ENCODE data around the gene MUCL3. TPM values are rescaled to one million over a fixed set of nuclear protein-coding genes. Genes with fewer than 3 reads are reported as not detected.

Gene MUCL3
- total RNA-seq, 1 experiment from 2014 or later: 0.15 TPM

- ATAC-seq (no peak), DNase-seq (ENCODE audit: low spot score) (no peak)
- CTCF ChIA-PET: interaction anchor here (0.6 to 1.8 kb wide), 4 partner anchors 9 to 866 kb away, joined by 3 to 9 read pairs (median 5); no protein-coding TSS in a partner anchor
- POLR2A ChIA-PET: no interaction called here
- Mint-ChIP-seq H3K36me3 (peaks cover 10% of the 10 kb centered on the region), H3K4me1 (peaks cover 12% of the 10 kb centered on the region), H3K27me3 (ENCODE audit: low read depth) (no peaks in the 10 kb centered on the region; the same call in 1 of the 2 replicates), H3K9me3 (peaks cover 18% of the 10 kb centered on the region), H3K4me3 (no peak overlapping the region), H3K27ac (no peak overlapping the region)
- TF ChIP-seq MXD4 (CRISPR knock-in tag; IDR thresholded peaks at IDR 0.05; ENCODE audit: borderline replicate concordance) (no peak), NFYB (CRISPR knock-in tag; conservative IDR thresholded peaks at IDR 0.05; ENCODE audit: low read depth) (no peak), GTF2I (CRISPR knock-in tag; conservative IDR thresholded peaks at IDR 0.05) (no peak), JUN (CRISPR knock-in tag; IDR thresholded peaks at IDR 0.05) (no peak), CREB1 (CRISPR knock-in tag; IDR thresholded peaks at IDR 0.05) (no peak), ZNF423 (CRISPR knock-in tag; IDR thresholded peaks at IDR 0.05) (no peak), E2F4 (CRISPR knock-in tag; IDR thresholded peaks at IDR 0.05; ENCODE audit: borderline replicate concordance, low read depth) (no peak), GRHL2 (CRISPR knock-in tag; IDR thresholded peaks at IDR 0.05; ENCODE audit: insufficient replicate concordance, severe bottlenecking) (no peak), ARID4B (CRISPR knock-in tag; IDR thresholded peaks at IDR 0.05; ENCODE audit: borderline replicate concordance) (no peak), ZBTB43 (CRISPR knock-in tag; IDR thresholded peaks at IDR 0.05) (no peak), TEAD4 (CRISPR knock-in tag; IDR thresholded peaks at IDR 0.05) (no peak), OVOL2 (CRISPR knock-in tag; IDR thresholded peaks at IDR 0.05; ENCODE audit: borderline replicate concordance) (no peak)
- TF ChIP-seq, protein P1, sequence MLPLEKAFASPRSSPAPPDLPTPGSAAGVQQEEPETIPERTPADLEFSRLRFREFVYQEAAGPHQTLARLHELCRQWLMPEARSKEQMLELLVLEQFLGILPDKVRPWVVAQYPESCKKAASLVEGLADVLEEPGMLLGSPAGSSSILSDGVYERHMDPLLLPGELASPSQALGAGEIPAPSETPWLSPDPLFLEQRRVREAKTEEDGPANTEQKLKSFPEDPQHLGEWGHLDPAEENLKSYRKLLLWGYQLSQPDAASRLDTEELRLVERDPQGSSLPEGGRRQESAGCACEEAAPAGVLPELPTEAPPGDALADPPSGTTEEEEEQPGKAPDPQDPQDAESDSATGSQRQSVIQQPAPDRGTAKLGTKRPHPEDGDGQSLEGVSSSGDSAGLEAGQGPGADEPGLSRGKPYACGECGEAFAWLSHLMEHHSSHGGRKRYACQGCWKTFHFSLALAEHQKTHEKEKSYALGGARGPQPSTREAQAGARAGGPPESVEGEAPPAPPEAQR (CRISPR knock-in tag; IDR thresholded peaks at IDR 0.05): no peak
- TF ChIP-seq, protein P2, sequence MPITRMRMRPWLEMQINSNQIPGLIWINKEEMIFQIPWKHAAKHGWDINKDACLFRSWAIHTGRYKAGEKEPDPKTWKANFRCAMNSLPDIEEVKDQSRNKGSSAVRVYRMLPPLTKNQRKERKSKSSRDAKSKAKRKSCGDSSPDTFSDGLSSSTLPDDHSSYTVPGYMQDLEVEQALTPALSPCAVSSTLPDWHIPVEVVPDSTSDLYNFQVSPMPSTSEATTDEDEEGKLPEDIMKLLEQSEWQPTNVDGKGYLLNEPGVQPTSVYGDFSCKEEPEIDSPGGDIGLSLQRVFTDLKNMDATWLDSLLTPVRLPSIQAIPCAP (CRISPR knock-in tag; IDR thresholded peaks at IDR 0.05): no peak
Measured at GRCh38 chr6:30990422-30991086, 49.8 kb downstream of the MUCL3 start.

DNA sequence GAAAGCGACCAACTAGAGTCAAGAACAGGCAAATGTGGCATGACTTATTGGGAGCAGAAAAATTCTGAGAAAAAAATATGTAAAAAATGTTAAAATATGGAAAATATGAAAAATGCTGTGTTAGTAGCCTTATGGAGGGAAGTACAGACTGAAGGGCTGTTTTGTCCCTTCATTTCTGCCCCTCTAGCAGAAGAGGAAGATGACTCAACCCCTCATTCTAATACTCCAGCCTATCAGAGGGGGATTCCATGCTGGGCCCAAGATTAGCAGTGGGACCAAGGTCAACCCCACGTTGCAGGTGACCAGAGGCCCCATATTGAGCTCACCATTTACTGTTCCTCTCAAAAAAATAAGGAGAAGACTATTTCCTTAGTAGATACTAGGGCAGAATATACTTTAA lies 51.1 kb downstream of the MUCL3 start:
- ChIA-PET POLR2A (interaction anchor here (0.6 kb wide), 2 partner anchors 69 to 1979 kb away, joined by 3 read pairs; no protein-coding TSS in a partner anchor), CTCF (interaction anchor here (0.6 to 1.2 kb wide), 2 partner anchors 87 to 88 kb away, joined by 3 to 4 read pairs; no protein-coding TSS in a partner anchor)
- TF ChIP-seq HMGA2 (CRISPR knock-in tag; IDR thresholded peaks at IDR 0.05): no peak
- TF ChIP-seq, protein P2 (CRISPR knock-in tag; IDR thresholded peaks at IDR 0.05): no peak
- no peak for TF ChIP-seq NFE2L1 (CRISPR knock-in tag; IDR thresholded peaks at IDR 0.05)
- TF ChIP-seq ZBTB21 (CRISPR knock-in tag; IDR thresholded peaks at IDR 0.05; ENCODE audit: borderline replicate concordance): no peak
- no peak for TF ChIP-seq FOXK1 (CRISPR knock-in tag; IDR thresholded peaks at IDR 0.05)
- no peak for TF ChIP-seq NR2C2 (CRISPR knock-in tag; IDR thresholded peaks at IDR 0.05)
- no peak for TF ChIP-seq ETV6 (CRISPR knock-in tag; IDR thresholded peaks at IDR 0.05)
- no peak for TF ChIP-seq SMAD3 (CRISPR knock-in tag; IDR thresholded peaks at IDR 0.05; ENCODE audit: borderline replicate concordance)
- DNase-seq (ENCODE audit: low spot score) (no peak), ATAC-seq (no peak)
- Mint-ChIP-seq H3K36me3 (peaks cover 10% of the 10 kb centered on the region), H3K4me1 (peaks cover 12% of the 10 kb centered on the region), H3K27me3 (ENCODE audit: low read depth) (no peaks in the 10 kb centered on the region; the same call in 1 of the 2 replicates), H3K9me3 (peaks cover 18% of the 10 kb centered on the region), H3K27ac (no peak overlapping the region), H3K4me3 (no peak overlapping the region)
